Measurements from ENCODE around the gene SYT11.

The SYT11 gene, protein sequence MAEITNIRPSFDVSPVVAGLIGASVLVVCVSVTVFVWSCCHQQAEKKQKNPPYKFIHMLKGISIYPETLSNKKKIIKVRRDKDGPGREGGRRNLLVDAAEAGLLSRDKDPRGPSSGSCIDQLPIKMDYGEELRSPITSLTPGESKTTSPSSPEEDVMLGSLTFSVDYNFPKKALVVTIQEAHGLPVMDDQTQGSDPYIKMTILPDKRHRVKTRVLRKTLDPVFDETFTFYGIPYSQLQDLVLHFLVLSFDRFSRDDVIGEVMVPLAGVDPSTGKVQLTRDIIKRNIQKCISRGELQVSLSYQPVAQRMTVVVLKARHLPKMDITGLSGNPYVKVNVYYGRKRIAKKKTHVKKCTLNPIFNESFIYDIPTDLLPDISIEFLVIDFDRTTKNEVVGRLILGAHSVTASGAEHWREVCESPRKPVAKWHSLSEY

GRCh38 chr1:155859234-155859829, at the start of gene SYT11:
Gene SYT11, plus strand, starts transcription at chr1:155859567. Its CDS starts 195 bp downstream, at chr1:155859762.
- TF ChIP-seq CTCF (IDR thresholded peaks at IDR 0.05; ENCODE audit: low read depth, low read length): no peak
- H3K4me3 ChIP-seq (ENCODE audit: low read depth, low read length): peak within 1 kb of the TSS; percentile 68

DNA sequence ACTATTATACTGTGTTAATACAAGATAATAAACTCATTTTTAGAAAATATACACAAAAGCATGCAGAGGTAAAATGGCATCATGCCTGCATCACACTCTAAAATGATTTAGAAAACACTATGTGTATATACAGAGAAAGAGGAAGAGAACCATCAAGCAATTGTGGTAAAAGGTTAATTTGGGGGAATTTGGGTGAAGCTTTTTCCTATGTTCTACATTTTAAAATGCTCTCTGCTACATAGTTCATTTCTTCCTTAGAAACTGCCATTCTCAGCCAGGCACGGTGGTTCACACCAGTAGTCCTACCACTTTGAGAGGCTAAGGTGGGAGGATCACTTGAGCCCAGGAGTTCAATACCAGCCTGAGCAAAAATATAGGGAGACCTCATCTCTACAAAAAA, 46.5 kb upstream of the SYT11 start:
- no peak for TF ChIP-seq CTCF (IDR thresholded peaks at IDR 0.05; ENCODE audit: low read depth, low read length)
- H3K4me3 ChIP-seq (ENCODE audit: low read depth, low read length): no peak overlapping the region

- no peak for TF ChIP-seq CTCF (IDR thresholded peaks at IDR 0.05; ENCODE audit: low read depth, low read length)
- no peak overlapping the region for H3K4me3 ChIP-seq (ENCODE audit: low read depth, low read length)
Measured at GRCh38 chr1:155813672-155814071, 45.7 kb upstream of the SYT11 start.

- no peak for TF ChIP-seq CTCF (IDR thresholded peaks at IDR 0.05; ENCODE audit: low read depth, low read length)
- no peak overlapping the region for H3K4me3 ChIP-seq (ENCODE audit: low read depth, low read length)
Measured at GRCh38 chr1:155816351-155816750, 43.0 kb upstream of the SYT11 start.

DNA sequence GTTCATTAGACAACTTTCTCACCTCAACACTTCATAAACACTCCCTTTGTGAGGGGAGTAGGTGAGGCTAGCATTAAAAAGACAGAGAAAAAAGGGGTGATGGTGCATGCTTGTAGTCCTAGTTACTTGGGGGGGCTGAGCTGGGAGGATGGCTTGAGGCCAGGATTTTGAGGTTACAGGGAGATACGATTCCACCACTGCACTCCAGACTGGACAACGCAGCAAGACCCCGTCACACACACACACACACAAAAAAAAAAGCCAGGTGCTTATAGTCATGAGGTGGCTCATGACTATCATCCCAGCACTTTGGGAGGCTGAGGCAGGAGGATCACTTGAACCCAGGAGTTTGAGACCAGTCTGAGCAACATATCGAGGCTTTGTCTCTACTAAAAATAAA, 31.9 kb upstream of the SYT11 start:
- H3K4me3 ChIP-seq (ENCODE audit: low read depth, low read length): no peak overlapping the region
- TF ChIP-seq CTCF (IDR thresholded peaks at IDR 0.05; ENCODE audit: low read depth, low read length): no peak

- TF ChIP-seq CTCF (IDR thresholded peaks at IDR 0.05; ENCODE audit: low read depth, low read length): no peak
- H3K4me3 ChIP-seq (ENCODE audit: low read depth, low read length): no peak overlapping the region
Measured at GRCh38 chr1:155831279-155831976, 27.9 kb upstream of the SYT11 start.
